ENCODE results near the gene ZFYVE28. TPM values are rescaled to one million over a fixed set of nuclear protein-coding genes. Genes with fewer than 3 reads are reported as not detected.

Gene ZFYVE28
- total RNA-seq, 1 experiment from 2014 or later, result 12.9 TPM

DNA sequence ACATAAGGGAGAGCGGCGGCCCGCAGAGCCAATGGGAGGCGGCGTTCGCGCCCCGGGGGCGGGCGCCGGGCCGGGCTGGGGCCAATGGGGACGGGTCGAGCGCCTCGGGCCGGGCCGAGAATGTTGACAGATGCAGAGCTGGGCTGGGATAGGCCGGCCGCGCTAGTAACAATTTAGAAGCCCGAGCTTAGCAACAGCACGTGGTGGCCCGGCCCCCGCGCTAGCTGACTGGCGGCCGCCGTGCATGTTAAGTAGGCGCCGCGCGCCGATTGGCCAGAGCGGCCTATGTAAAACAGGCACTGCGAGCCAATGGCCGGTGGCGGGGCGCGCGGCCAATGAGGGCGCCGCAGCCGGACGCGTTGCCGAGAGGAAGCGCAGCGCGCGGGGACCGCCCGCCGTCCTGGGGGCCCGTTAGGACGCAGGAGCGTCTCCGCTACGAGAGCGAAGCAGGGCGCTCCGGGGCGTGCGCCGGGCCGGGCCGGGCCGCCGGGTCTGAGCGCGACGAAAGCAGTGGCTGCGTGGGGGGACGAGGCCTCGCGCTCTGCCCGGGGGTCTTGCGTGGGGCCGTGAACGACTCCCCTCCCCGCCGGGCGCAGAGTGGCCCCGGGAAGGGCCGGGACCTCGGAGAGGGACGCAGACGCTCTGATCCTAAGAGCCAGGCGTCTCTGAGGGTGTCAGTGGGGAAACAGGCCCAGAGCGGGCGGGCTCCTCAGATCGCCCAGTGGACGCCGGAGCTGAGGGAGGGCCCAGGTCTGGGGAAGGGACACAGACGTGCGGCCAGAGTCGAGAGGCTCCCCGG, 156.1 kb downstream of the ZFYVE28 start:
- no TSS peak for BruUV-seq (replicated peaks)
- H3K4me3 ChIP-seq, result peak overlapping the region; percentile 62
- peak overlapping the region; percentile 88 for H2AFZ ChIP-seq

DNA sequence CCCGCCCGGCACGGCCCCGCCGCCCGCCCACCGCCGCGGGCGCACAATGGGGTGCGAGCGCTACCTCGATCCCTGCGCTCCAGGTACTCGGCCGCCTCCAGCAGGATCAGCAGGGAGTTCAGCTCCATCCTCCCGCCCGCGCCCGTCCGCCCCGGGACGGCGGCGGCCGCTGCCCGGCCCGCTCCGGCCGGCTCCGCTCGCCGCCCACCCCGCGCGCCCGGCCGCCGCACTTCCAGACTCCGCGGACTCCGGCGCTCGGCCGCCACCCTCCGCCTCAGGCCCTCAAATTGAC, 156.6 kb downstream of the ZFYVE28 start, which contains the start of gene MXD4:
Gene MXD4, minus strand, starts transcription at position 257 of the 292 bp plus-strand sequence. Its CDS starts 129 bp downstream, at position 128.
- DNase-seq, result no peak
- Histone ChIP-seq H3K9me2 (ENCODE audit: insufficient read depth) (no peaks in the 10 kb centered on the region), H3K36me3 (ENCODE audit: low read depth) (no peaks in the 10 kb centered on the region), H3K4me2 (peak within 1 kb of the TSS; percentile 95), H3K4me1 (replicated peaks; ENCODE audit: insufficient read depth) (peaks cover 9% of the 10 kb centered on the region; the same call in 1 of the 2 replicates), H3K79me2 (ENCODE audit: low read depth) (no peaks in the 10 kb centered on the region), H3K9me3 (ENCODE audit: insufficient read depth, low read depth) (no peaks in the 10 kb centered on the region), H4K20me1 (ENCODE audit: insufficient read depth) (0 out of 2 replicates have a peak, but pooled peaks cover 5% of the 10 kb centered on the region), H2AFZ (peak within 1 kb of the TSS; percentile 89), H3K4me3 (peak within 1 kb of the TSS; percentile 76), H3F3A (ENCODE audit: insufficient read depth, low read depth) (no peaks in the 10 kb centered on the region), H3K27me3 (ENCODE audit: insufficient read depth, low read depth) (0 out of 2 replicates have a peak, but pooled peaks cover 6% of the 10 kb centered on the region), H3K27ac (no peak within 1 kb of the TSS)
- ChIA-PET POLR2A (ENCODE audit: unreplicated experiment) (interaction anchor here (0.6 to 0.7 kb wide), 3 partner anchors 18 to 124 kb away, joined by 3 to 22 read pairs (median 5); partner anchors contain the start of genes HAUS3 and POLN), CTCF (no interaction called here)
- intact Hi-C loops (cut with micrococcal nuclease; ENCODE audit: unreplicated experiment), result loop anchor here (1.0 to 5.0 kb wide), 5 partner anchors 19 to 206 kb away; partner anchors contain the start of genes CFAP99, HAUS3, POLN and RNF4
- no TSS peak for BruUV-seq (replicated peaks)
- no peak for TF ChIP-seq EZH2 (IDR thresholded peaks at IDR 0.05; ENCODE audit: low read depth)
- TF ChIP-seq, protein P1, sequence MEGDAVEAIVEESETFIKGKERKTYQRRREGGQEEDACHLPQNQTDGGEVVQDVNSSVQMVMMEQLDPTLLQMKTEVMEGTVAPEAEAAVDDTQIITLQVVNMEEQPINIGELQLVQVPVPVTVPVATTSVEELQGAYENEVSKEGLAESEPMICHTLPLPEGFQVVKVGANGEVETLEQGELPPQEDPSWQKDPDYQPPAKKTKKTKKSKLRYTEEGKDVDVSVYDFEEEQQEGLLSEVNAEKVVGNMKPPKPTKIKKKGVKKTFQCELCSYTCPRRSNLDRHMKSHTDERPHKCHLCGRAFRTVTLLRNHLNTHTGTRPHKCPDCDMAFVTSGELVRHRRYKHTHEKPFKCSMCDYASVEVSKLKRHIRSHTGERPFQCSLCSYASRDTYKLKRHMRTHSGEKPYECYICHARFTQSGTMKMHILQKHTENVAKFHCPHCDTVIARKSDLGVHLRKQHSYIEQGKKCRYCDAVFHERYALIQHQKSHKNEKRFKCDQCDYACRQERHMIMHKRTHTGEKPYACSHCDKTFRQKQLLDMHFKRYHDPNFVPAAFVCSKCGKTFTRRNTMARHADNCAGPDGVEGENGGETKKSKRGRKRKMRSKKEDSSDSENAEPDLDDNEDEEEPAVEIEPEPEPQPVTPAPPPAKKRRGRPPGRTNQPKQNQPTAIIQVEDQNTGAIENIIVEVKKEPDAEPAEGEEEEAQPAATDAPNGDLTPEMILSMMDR (conservative IDR thresholded peaks at IDR 0.05), result no peak

More for the DNA sequence above, 156.1 kb downstream of the ZFYVE28 start:
- H3K27me3 ChIP-seq (ENCODE audit: insufficient read depth, low read depth), result 0 out of 2 replicates have a peak, but pooled peaks cover 6% of the 10 kb centered on the region
- no peak overlapping the region for H3K27ac ChIP-seq
- TF ChIP-seq, protein P1 (conservative IDR thresholded peaks at IDR 0.05), result no peak
- TF ChIP-seq EZH2 (IDR thresholded peaks at IDR 0.05; ENCODE audit: low read depth), result no peak
- H3K36me3 ChIP-seq (ENCODE audit: low read depth), result no peaks in the 10 kb centered on the region
- CTCF ChIA-PET, result no interaction called here
- no peaks in the 10 kb centered on the region for H3K79me2 ChIP-seq (ENCODE audit: low read depth)
- DNase-seq, result peak; percentile 95 to 99
- no peaks in the 10 kb centered on the region for H3K9me3 ChIP-seq (ENCODE audit: insufficient read depth, low read depth)
- H3K9me2 ChIP-seq (ENCODE audit: insufficient read depth), result no peaks in the 10 kb centered on the region
- peaks cover 9% of the 10 kb centered on the region; the same call in 1 of the 2 replicates for H3K4me1 ChIP-seq (replicated peaks; ENCODE audit: insufficient read depth)
- intact Hi-C loops (cut with micrococcal nuclease; ENCODE audit: unreplicated experiment), result loop anchor here (1.0 to 5.0 kb wide), 5 partner anchors 20 to 205 kb away; partner anchors contain the start of genes CFAP99, HAUS3, POLN and RNF4
- no peaks in the 10 kb centered on the region for H3F3A ChIP-seq (ENCODE audit: insufficient read depth, low read depth)
- 0 out of 2 replicates have a peak, but pooled peaks cover 5% of the 10 kb centered on the region for H4K20me1 ChIP-seq (ENCODE audit: insufficient read depth)
- peak overlapping the region; percentile 89 for H3K4me2 ChIP-seq
- POLR2A ChIA-PET (ENCODE audit: unreplicated experiment), result interaction anchor here (0.6 to 0.7 kb wide), 7 partner anchors 12 to 273 kb away, joined by 3 to 22 read pairs (median 3); partner anchors contain the start of genes HAUS3 and POLN

DNA sequence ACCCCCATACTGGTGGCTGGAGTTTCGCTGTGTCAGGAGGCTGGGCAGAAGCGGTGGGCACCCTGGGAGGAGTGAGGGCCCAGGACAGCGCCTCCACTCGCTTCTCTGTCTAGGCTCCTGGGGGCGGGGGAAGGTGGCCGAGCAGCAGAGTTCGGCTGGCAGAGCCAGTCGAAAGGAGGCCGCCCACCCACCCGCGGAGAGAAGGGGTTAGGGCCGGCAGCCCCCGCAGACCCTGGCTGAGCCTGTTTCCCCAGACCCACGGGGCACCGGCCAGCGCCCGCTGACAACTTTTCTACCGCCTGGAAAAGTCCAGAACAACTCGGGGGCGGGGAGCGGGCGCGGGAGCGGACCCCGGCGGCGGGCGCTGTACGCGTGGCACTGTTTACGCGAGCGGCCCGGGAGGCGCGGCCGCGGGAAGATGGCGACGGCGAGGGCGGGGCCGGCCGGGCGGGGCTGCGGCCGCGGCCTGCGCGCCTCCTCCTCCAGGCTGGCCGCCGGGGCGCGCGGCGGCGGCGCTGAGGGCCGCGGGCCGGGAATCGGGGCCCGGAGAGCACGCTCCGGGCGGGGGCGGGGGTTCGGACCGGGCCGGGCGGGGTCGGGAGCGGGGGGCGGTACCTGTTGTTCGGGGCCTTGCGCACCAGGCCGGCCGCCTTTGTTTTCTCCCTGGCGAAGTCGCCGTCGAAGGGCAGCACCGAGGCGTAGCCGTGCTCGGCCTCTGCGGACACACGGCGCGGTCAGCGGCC, 157.2 kb downstream of the ZFYVE28 start:
- Histone ChIP-seq H3K4me3 (peak overlapping the region; percentile 76), H4K20me1 (ENCODE audit: insufficient read depth) (0 out of 2 replicates have a peak, but pooled peaks cover 5% of the 10 kb centered on the region), H3K9me3 (ENCODE audit: insufficient read depth, low read depth) (no peaks in the 10 kb centered on the region), H3K27ac (no peak overlapping the region), H3K79me2 (ENCODE audit: low read depth) (no peaks in the 10 kb centered on the region), H3K27me3 (ENCODE audit: insufficient read depth, low read depth) (0 out of 2 replicates have a peak, but pooled peaks cover 6% of the 10 kb centered on the region), H2AFZ (peak overlapping the region; percentile 89), H3K36me3 (ENCODE audit: low read depth) (no peaks in the 10 kb centered on the region), H3F3A (ENCODE audit: insufficient read depth, low read depth) (no peaks in the 10 kb centered on the region), H3K4me1 (replicated peaks; ENCODE audit: insufficient read depth) (peaks cover 9% of the 10 kb centered on the region; the same call in 1 of the 2 replicates), H3K9me2 (ENCODE audit: insufficient read depth) (no peaks in the 10 kb centered on the region), H3K4me2 (peak overlapping the region; percentile 95)
- DNase-seq, result peak in 1 of 2 experiments; percentile 38
- POLR2A ChIA-PET (ENCODE audit: unreplicated experiment), result no interaction called here
- TF ChIP-seq, protein P1 (conservative IDR thresholded peaks at IDR 0.05), result no peak
- no peak for TF ChIP-seq EZH2 (IDR thresholded peaks at IDR 0.05; ENCODE audit: low read depth)
- no TSS peak for BruUV-seq (replicated peaks)
- intact Hi-C loops (cut with micrococcal nuclease; ENCODE audit: unreplicated experiment), result loop anchor here (5.0 kb wide), 1 partner anchor 206 kb away; the partner anchor contains the start of gene RNF4
- CTCF ChIA-PET, result no interaction called here
